ENCODE results near the gene TCF12.
"Not testable (repeated sequence)": the region's sequence is repeated elsewhere in the genome, so short reads cannot be mapped to it uniquely, and the experiment has no call there.

TCF12 gene

GRCh38 chr15:56916825-56917477 lies 1.5 kb upstream of the TCF12 start:
- DNase-seq: no peak

- DNase-seq: no peak
Measured at GRCh38 chr15:56917652-56918045, 795 bp upstream of the TCF12 start.

GRCh38 chr15:56919031-56919608 lies 676 bp downstream of the TCF12 start:
- DNase-seq: peak; percentile 71

GRCh38 chr15:56919609-56920366 lies 1.3 kb downstream of the TCF12 start:
- DNase-seq: peak; percentile 71

GRCh38 chr15:56920367-56920627 lies 1.9 kb downstream of the TCF12 start:
- no peak for DNase-seq

- no peak for DNase-seq
Measured at GRCh38 chr15:56923174-56923591, 4.7 kb downstream of the TCF12 start.

- no peak for DNase-seq
Measured at GRCh38 chr15:56927816-56928215, 9.4 kb downstream of the TCF12 start.

- DNase-seq: no peak
Measured at GRCh38 chr15:56929399-56929798, 11.0 kb downstream of the TCF12 start.

- DNase-seq: no peak
Measured at GRCh38 chr15:56929933-56930332, 11.5 kb downstream of the TCF12 start.

- DNase-seq: no peak
Measured at GRCh38 chr15:56930669-56931313, 12.3 kb downstream of the TCF12 start.

GRCh38 chr15:56931639-56932508 lies 13.4 kb downstream of the TCF12 start:
- no peak for DNase-seq

- DNase-seq: not testable (repeated sequence)
Measured at GRCh38 chr15:56932509-56932868, 14.0 kb downstream of the TCF12 start.

GRCh38 chr15:56933410-56933809 lies 15.0 kb downstream of the TCF12 start:
- no peak for DNase-seq

GRCh38 chr15:56933811-56934210 lies 15.4 kb downstream of the TCF12 start:
- no peak for DNase-seq

- no peak for DNase-seq
Measured at GRCh38 chr15:56934269-56934668, 15.8 kb downstream of the TCF12 start.

- DNase-seq: no peak
Measured at GRCh38 chr15:56936929-56937328, 18.5 kb downstream of the TCF12 start.

GRCh38 chr15:56939257-56939656 lies 20.8 kb downstream of the TCF12 start:
- no peak for DNase-seq

- DNase-seq: no peak
Measured at GRCh38 chr15:56940388-56940787, 21.9 kb downstream of the TCF12 start.

GRCh38 chr15:56942118-56942517 lies 23.7 kb downstream of the TCF12 start:
- no peak for DNase-seq

- no peak for DNase-seq
Measured at GRCh38 chr15:56943403-56943802, 25.0 kb downstream of the TCF12 start.

GRCh38 chr15:56944485-56944884 lies 26.0 kb downstream of the TCF12 start:
- DNase-seq: no peak

GRCh38 chr15:56946150-56946549 lies 27.7 kb downstream of the TCF12 start:
- DNase-seq: no peak
